T-helper 2 cell treated with Interferon-gamma antibody and Interleukin-4, amounts not matched to agents 100 ng/mL and 5 ng/mL, for 36 hours (primary cell): ENCODE measurements around the gene AGBL2. TPM values are rescaled to one million over a fixed set of nuclear protein-coding genes. Genes with fewer than 3 reads are reported as not detected.
"Not testable (repeated sequence)": the region's sequence is repeated elsewhere in the genome, so short reads cannot be mapped to it uniquely, and the experiment has no call there.

Source experiments
- intact Hi-C: fragments of 100-400 bp; cut with micrococcal nuclease; formaldehyde crosslinking; loops from one replicate; pipeline ENCODE4 v1.15.1; 2023
- total RNA-seq: library from RNA; stranded (reverse); gene quantifications from 2 replicates; pipeline ENCODE4 v1.2.3, GENCODE V29; 2022

The AGBL2 gene
- total RNA-seq, 1 donor from 2014 or later, result 5.1 TPM

- intact Hi-C loops, result no loop called here
These were observed 23.2 kb downstream of the AGBL2 start for GRCh38 chr11:47691979-47692378.

GRCh38 chr11:47689480-47689879 is 25.7 kb downstream of the AGBL2 start:
- intact Hi-C loops, result no loop called here

- intact Hi-C loops, result no loop called here
These were observed 26.2 kb downstream of the AGBL2 start for GRCh38 chr11:47688991-47689390.

GRCh38 chr11:47688111-47688510 is 27.1 kb downstream of the AGBL2 start:
- intact Hi-C loops, result no loop called here

- intact Hi-C loops, result not testable (repeated sequence)
These were observed 28.5 kb downstream of the AGBL2 start for GRCh38 chr11:47686704-47687103.

- intact Hi-C loops, result no loop called here
These were observed 29.0 kb downstream of the AGBL2 start for GRCh38 chr11:47686151-47686550.

GRCh38 chr11:47675851-47676250 is 39.3 kb downstream of the AGBL2 start:
- intact Hi-C loops, result no loop called here

- intact Hi-C loops, result no loop called here
These were observed 42.9 kb downstream of the AGBL2 start for GRCh38 chr11:47672283-47672730.

GRCh38 chr11:47669856-47670255 is 45.3 kb downstream of the AGBL2 start:
- intact Hi-C loops, result no loop called here

GRCh38 chr11:47668665-47669064 is 46.5 kb downstream of the AGBL2 start:
- intact Hi-C loops, result no loop called here

GRCh38 chr11:47667555-47667954 is 47.6 kb downstream of the AGBL2 start:
- intact Hi-C loops, result no loop called here

GRCh38 chr11:47667135-47667534 is 48.0 kb downstream of the AGBL2 start:
- intact Hi-C loops, result no loop called here

- intact Hi-C loops, result not testable (repeated sequence)
These were observed 50.2 kb downstream of the AGBL2 start for GRCh38 chr11:47664936-47665335.

GRCh38 chr11:47661245-47661644 is 53.9 kb downstream of the AGBL2 start:
- intact Hi-C loops, result no loop called here

- intact Hi-C loops, result no loop called here
These were observed 55.9 kb downstream of the AGBL2 start for GRCh38 chr11:47659276-47659675.

GRCh38 chr11:47656260-47656885 is 58.8 kb downstream of the AGBL2 start:
- intact Hi-C loops, result no loop called here

GRCh38 chr11:47651818-47652469 is 63.2 kb downstream of the AGBL2 start:
- intact Hi-C loops, result no loop called here

- intact Hi-C loops, result no loop called here
These were observed 65.9 kb downstream of the AGBL2 start for GRCh38 chr11:47649276-47649675.

- intact Hi-C loops, result no loop called here
These were observed 69.2 kb downstream of the AGBL2 start for GRCh38 chr11:47646019-47646418.

- intact Hi-C loops, result no loop called here
These were observed 69.7 kb downstream of the AGBL2 start for GRCh38 chr11:47645500-47645899.

- intact Hi-C loops, result loop anchor here (1.0 to 2.0 kb wide), 7 partner anchors 21 to 427 kb away; partner anchors contain the start of genes AGBL2, DDB2, FNBP4 and NDUFS3
These were observed 72.9 kb downstream of the AGBL2 start, which contains the start of gene MTCH2 for GRCh38 chr11:47642099-47642855. Gene MTCH2, minus strand, starts transcription at chr11:47642559. Its CDS starts 94 bp downstream, at chr11:47642465.

- intact Hi-C loops, result loop anchor here (1.0 to 2.0 kb wide), 7 partner anchors 22 to 427 kb away; partner anchors contain the start of genes AGBL2, DDB2, FNBP4 and NDUFS3
These were observed 73.5 kb downstream of the AGBL2 start for GRCh38 chr11:47641600-47642098.
